ENCODE data around the gene LBR. TPM values are rescaled to one million over a fixed set of nuclear protein-coding genes. Genes with fewer than 3 reads are reported as not detected.

Gene LBR
- total and polyA plus RNA-seq, 2 experiments from 2014 or later = 22.0 to 27.0 TPM

DNA sequence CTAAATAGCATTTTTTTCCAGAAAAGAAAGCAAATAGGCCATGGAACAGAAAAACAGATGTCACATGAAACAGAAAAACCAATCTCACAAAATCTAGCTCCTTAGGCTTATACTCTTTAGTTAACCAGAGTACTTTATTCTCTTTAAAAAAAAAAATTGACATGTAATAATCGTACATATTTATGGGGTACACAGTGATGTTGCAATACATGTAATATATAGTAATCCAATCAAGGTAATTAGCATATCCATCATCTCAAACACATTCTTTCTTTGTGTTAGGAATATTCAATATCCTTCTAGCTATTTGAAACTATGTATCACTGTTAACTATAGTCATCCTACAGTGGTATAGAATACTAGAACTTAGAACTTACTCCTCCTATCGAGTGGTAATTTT lies 20.1 kb downstream of the LBR start:
- H3K4me1 ChIP-seq (ENCODE audit: low read depth) = no peaks in the 10 kb centered on the region
- H3K36me3 ChIP-seq = peaks cover 31% of the 10 kb centered on the region
- H3K27me3 ChIP-seq = no peaks in the 10 kb centered on the region
- no peak overlapping the region for H3K27ac ChIP-seq
- no peak overlapping the region for H3K4me3 ChIP-seq
- no peaks in the 10 kb centered on the region for H3K9me3 ChIP-seq (ENCODE audit: low read depth)
- TF ChIP-seq, protein P1, sequence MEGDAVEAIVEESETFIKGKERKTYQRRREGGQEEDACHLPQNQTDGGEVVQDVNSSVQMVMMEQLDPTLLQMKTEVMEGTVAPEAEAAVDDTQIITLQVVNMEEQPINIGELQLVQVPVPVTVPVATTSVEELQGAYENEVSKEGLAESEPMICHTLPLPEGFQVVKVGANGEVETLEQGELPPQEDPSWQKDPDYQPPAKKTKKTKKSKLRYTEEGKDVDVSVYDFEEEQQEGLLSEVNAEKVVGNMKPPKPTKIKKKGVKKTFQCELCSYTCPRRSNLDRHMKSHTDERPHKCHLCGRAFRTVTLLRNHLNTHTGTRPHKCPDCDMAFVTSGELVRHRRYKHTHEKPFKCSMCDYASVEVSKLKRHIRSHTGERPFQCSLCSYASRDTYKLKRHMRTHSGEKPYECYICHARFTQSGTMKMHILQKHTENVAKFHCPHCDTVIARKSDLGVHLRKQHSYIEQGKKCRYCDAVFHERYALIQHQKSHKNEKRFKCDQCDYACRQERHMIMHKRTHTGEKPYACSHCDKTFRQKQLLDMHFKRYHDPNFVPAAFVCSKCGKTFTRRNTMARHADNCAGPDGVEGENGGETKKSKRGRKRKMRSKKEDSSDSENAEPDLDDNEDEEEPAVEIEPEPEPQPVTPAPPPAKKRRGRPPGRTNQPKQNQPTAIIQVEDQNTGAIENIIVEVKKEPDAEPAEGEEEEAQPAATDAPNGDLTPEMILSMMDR (IDR thresholded peaks at IDR 0.05; ENCODE audit: low read depth, low read length) = no peak
- DNase-seq (ENCODE audit: low read depth in 1 of 2, low spot score in 1 of 2) = no peak

DNA sequence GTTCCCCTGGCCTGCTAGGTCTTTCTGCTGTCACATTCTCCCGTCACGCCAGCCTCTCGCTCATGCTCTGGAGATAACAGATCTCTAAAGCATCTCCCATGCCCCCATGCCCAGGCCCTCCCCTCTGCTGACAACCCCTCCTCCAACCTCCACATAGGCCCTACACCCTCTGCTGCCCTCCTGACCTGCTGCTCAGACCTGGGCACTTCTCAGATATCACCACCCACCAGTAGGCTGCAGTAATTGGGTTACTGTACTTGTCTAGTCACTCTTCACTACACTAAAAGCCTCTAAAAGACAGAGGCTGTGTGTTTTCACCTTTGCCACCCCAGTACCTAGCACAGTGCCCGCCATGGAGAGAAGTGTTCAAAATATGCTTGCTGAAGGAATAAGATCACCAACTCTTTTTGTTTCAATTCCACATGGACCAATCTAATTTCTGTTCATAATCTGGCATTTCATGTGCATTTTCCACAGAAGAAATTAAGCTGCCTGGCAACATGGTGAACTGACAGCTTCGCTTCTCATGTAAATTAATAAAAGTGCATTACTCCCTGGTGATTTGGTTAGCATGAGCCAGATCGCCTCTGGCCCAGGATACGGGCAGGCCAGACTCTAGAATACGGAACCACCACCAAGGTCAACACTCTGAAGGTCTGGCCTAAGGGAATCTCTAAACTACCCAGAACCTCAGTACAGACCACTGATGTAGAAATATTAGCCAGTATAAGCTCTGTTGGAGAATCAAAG lies 20.7 kb downstream of the LBR start:
- DNase-seq (ENCODE audit: low read depth in 1 of 2, low spot score in 1 of 2) = no peak
- H3K27ac ChIP-seq = no peak overlapping the region
- H3K36me3 ChIP-seq = peaks cover 35% of the 10 kb centered on the region
- H3K4me3 ChIP-seq = no peak overlapping the region
- TF ChIP-seq, protein P1 (IDR thresholded peaks at IDR 0.05; ENCODE audit: low read depth, low read length) = no peak
- H3K27me3 ChIP-seq = no peaks in the 10 kb centered on the region
- H3K4me1 ChIP-seq (ENCODE audit: low read depth) = no peaks in the 10 kb centered on the region
- no peaks in the 10 kb centered on the region for H3K9me3 ChIP-seq (ENCODE audit: low read depth)

DNA sequence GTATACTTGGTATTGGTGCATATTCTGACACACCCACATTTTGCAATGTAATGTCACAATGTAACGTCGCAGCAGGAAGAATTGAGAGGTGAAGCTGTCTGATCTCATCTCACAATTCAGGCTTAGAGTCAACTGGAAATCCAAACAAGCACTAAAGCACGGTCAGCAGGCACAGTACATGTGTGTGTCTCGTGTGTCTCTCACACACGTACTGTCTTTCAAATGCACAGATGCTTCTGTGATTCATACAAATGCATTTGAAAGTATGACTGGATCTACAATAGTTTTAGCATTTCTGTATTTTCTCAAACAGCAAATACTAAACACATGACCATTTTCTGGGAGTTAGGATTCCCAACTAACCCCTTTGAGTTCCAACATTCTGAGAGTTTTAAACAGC lies 26.9 kb downstream of the LBR start:
- H3K4me3 ChIP-seq = no peak overlapping the region
- DNase-seq (ENCODE audit: low read depth in 1 of 2, low spot score in 1 of 2) = no peak
- no peaks in the 10 kb centered on the region for H3K9me3 ChIP-seq (ENCODE audit: low read depth)
- H3K36me3 ChIP-seq = peaks cover 29% of the 10 kb centered on the region
- no peaks in the 10 kb centered on the region for H3K4me1 ChIP-seq (ENCODE audit: low read depth)
- no peak overlapping the region for H3K27ac ChIP-seq
- no peaks in the 10 kb centered on the region for H3K27me3 ChIP-seq
- TF ChIP-seq, protein P1 (IDR thresholded peaks at IDR 0.05; ENCODE audit: low read depth, low read length) = no peak

DNA sequence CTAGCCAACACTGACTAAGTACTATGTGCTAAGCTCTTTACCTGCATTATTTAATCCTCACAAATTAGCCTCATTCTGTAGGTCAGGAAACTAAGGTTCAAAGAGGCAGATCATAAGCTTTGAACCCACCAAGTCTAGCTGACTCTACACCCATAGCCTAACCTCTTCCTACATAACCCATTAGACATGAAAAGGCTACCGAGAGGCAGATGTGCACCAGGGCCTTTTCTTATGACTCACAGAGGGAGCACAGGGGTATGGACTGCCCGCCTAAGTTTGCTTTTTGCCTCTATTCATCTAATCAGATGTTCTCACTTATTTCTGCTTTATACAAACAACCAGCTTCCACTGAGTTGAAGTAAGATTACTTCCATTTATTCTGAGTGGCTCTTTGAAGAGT lies 31.5 kb downstream of the LBR start:
- TF ChIP-seq, protein P1 (IDR thresholded peaks at IDR 0.05; ENCODE audit: low read depth, low read length) = no peak
- H3K27ac ChIP-seq = no peak overlapping the region
- peaks cover 3% of the 10 kb centered on the region for H3K36me3 ChIP-seq
- no peaks in the 10 kb centered on the region for H3K9me3 ChIP-seq (ENCODE audit: low read depth)
- DNase-seq (ENCODE audit: low read depth in 1 of 2, low spot score in 1 of 2) = no peak
- H3K4me3 ChIP-seq = no peak overlapping the region
- H3K4me1 ChIP-seq (ENCODE audit: low read depth) = no peaks in the 10 kb centered on the region
- no peaks in the 10 kb centered on the region for H3K27me3 ChIP-seq

DNA sequence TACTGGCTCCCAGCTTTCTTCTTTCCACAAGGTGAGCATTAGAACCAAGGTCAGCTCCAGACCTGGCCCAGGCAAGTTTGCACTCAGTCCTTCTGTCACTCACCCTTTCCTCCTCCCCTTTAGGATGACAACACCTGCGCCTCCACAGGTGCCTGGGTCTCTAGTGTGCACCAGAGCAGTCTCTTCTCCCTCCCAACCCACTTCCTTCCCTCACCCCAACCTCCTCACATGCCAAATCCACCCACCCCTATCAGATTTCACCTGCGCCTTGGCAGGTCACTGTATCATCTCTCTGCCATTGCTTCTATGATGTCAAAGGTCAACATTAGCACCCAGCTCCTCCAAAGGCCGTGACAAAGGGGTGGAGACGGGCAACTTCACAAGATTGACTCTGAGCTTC lies 38.0 kb downstream of the LBR start:
- H3K27ac ChIP-seq = no peak overlapping the region
- no peaks in the 10 kb centered on the region for H3K27me3 ChIP-seq
- no peak for DNase-seq (ENCODE audit: low read depth in 1 of 2, low spot score in 1 of 2)
- H3K9me3 ChIP-seq (ENCODE audit: low read depth) = no peaks in the 10 kb centered on the region
- H3K4me3 ChIP-seq = no peak overlapping the region
- TF ChIP-seq, protein P1 (IDR thresholded peaks at IDR 0.05; ENCODE audit: low read depth, low read length) = no peak
- no peaks in the 10 kb centered on the region for H3K4me1 ChIP-seq (ENCODE audit: low read depth)
- H3K36me3 ChIP-seq = no peaks in the 10 kb centered on the region

Data from cardiac muscle cell (in vitro differentiated cells and primary cell).